GM18520 (cell line): ENCODE data around the gene PNLIPRP1.

ENCODE experiments used
- ATAC-seq: cut with Tn5 transposase; IDR thresholded peaks from one replicate; pipeline ENCODE4 v1.9.1; 2021; ENCODE audit not compliant: unreplicated experiment

The PNLIPRP1 gene

GRCh38 chr10:116629340-116629739, 38.6 kb downstream of the PNLIPRP1 start:
- ATAC-seq, result no peak

DNA sequence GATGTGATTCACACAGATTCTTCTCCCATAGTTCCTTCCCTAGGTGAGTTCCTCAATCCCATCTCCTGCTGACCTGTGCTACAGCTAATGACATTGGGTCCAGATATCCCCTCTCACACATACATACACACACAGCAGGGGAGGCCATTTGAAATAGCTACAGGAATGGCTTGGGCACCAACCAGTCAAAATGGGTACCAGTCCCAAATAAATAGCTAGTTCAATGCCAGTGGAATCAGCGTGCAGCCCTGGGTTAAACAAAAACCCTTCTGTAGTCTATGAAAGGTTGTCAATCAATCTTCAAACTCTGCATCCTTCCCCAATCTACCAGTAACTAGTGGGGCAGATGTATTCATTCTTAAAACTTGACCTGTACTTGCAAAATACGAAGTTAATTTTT, 39.3 kb downstream of the PNLIPRP1 start:
- ATAC-seq, result no peak

DNA sequence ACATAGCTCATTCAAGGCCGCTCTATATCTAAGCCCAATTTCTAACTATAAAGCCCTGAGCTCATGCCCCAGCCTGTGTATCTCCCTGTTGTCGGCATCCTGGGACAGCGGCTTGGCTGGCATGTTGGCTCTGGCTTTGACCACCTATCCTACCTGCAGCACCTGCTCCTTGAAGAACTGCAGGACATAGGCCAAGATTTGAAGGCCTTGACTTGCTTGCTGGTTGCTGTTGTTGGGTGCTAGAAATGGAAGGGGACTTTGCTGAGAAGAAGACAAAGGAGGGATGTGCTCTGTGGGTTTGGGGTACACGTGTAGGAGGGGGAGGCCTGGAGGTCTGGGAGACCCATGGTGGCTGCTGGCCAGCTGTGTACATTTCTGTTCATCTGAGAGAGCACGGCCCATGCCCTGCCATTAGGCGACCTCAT, 41.1 kb downstream of the PNLIPRP1 start:
- no peak for ATAC-seq

- no peak for ATAC-seq
Measured at GRCh38 chr10:116632596-116633215, 41.9 kb downstream of the PNLIPRP1 start.

DNA sequence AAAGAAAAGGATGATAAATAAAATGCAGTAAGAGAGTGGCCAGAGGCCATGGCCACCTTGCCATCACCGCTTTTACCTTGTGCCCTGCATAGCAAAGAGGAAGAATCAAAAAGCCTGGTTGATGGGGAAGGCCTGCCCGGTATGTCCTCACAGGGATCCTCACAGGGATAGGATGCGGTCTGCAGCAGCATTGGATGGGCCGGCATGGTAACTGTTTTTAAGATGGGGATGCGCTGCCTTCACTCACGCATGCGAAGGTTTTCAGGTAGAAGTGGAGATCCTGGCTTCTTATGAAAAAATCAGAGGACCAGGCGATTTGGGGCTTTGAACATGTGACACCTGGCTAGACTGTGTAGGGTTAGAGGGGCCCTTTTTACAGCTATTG, 42.4 kb downstream of the PNLIPRP1 start:
- no peak for ATAC-seq

DNA sequence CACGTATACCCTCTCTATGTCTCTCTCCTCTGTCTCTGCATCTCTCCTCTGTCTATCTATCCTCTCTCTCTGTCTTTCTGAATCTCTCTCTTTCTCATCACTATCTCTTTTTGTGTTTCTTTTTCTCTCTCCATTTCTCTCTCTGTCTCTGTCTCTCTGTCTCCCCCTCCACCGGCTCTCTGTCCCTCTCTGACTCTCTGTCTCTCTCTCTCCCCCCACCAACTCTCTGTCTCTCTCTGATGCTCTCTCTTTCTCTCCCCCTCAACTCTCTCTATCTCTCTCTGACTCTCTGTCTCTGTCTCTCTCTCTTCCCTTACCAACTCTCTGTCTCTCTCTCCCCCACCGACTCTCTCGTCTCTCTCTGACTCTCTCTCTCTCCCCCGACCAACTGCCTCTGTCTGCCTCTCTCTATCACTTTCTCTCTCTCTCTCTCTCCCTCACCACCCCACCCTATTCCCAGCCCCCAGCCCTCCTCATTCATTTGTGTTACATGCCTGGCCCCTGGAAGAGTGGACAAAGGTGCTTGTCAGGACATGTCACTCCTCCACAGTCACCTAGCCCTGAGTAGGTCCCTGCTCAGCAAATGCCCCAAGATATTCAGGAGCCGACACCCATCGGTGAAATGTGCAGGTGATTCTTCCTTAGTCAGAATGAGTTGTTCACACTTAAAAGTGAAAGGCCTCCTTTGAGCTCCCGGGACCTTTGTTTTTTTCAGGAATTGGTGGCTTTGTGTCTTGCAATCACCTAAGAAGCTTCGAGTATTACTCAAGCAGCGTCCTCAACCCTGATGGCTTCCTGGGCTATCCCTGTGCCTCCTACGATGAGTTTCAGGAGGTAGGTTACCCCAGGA, 43.6 kb downstream of the PNLIPRP1 start:
- ATAC-seq, result no peak

DNA sequence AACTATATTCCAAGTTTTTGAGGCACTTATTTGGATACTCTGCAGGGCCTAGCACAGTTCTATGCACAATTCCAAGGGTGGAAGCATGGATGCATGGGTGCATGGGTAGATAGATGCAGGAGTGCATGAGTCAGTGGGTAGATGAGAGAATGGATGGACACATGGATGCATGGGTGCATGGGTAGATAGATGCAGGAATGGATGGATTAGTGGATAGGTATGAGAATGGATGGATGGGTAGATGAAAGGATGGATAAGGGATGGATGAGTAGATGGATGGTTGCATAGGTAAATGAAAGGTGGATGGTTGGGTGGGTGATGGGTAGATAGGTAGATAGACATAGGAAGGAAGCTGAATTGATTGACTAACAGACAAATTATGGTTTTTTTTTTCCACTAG, 45.6 kb downstream of the PNLIPRP1 start:
- no peak for ATAC-seq

DNA sequence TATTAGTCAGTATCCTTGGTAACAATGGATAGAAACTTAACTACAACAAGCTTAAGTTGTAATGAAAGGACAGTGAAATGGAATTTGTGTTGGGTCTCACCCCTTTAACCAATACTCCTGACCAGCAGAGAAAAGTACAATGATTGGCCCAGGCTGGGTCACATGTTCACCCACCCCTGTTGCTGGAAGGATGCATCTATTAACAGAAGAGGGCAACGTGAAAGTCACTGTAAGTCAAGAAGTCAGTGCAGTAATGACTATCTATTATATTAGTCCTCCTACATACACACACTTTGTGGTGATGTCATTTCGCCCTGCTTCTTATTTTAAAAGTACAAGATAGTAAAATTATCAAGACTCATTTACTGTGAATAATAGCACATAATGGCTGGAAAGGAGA, 46.2 kb downstream of the PNLIPRP1 start:
- ATAC-seq, result no peak

DNA sequence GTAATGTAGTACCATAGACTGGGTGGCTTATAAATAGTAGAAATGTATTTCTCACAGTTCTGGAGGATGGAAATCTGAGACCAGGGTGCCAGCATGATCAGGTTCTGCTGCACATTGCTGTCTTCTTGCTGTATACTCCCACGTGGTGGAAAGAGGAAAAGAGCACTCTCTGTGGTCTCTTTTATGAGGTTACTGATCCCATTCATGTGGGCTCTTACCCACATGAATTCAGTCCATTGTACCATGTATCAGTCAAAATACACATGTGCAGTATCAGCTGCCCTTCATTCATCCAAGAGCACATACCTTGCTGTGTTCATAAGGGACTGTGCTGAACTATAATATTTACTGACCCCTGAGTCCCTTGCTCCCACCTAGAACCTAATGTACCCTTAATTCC, 47.1 kb downstream of the PNLIPRP1 start:
- no peak for ATAC-seq

- ATAC-seq, result no peak
Measured at GRCh38 chr10:116646502-116646901, 55.7 kb downstream of the PNLIPRP1 start.

- no peak for ATAC-seq
Measured at GRCh38 chr10:116648903-116649302, 58.1 kb downstream of the PNLIPRP1 start.

DNA sequence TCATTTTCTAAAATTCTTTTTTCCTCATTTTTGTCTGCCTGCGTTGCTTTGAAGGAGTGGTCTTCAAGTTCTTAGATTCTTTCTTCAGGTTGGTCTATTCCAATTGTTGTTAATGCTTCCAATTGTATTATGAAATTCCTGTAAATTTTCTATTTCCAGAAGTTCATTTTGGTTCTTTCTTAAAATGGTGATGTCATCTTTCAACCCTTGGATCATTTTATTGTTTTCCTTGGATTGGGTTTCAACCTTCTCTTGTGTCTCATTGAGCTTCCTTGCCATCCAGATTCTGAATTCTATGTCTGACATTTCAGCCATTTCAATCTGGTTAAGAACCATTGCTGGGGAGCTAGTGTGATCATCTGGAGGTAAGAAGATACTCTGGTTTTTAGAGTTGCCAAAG, 63.1 kb downstream of the PNLIPRP1 start:
- ATAC-seq, result no peak

DNA sequence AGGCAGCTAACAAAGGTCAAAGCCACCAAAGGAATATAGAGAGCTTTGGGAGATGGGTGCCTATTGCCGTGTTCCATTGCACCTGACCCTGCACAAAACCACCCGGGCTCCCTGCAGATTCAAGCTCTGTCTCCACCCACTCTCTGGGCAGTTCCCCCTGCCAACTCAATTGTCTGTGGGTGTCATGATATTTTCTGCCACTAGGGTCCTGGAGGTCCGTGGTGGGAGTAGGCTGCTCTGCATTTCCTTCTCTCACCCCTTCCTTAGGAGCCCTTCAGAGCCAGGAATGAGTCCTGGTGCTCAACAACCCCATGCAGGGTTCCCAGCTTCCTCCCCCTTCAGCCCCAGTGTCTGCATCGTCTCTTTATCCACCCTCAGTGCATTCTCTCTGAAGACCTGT, 64.1 kb downstream of the PNLIPRP1 start:
- ATAC-seq, result no peak

- ATAC-seq, result no peak
Measured at GRCh38 chr10:116655568-116655967, 64.8 kb downstream of the PNLIPRP1 start.

- ATAC-seq, result no peak
Measured at GRCh38 chr10:116656044-116656443, 65.3 kb downstream of the PNLIPRP1 start.

- no peak for ATAC-seq
Measured at GRCh38 chr10:116657863-116658551, 67.2 kb downstream of the PNLIPRP1 start.
